ENCODE data around the gene C5orf63.
"Not testable (repeated sequence)": the region's sequence is repeated elsewhere in the genome, so short reads cannot be mapped to it uniquely, and the experiment has no call there.

The C5orf63 gene

GRCh38 chr5:127008300-127008975 is 64.9 kb downstream of the C5orf63 start:
- DNase-seq (ENCODE audit: low read depth in 2 of 2), result no peak

GRCh38 chr5:127007522-127007921 is 65.8 kb downstream of the C5orf63 start:
- no peak for DNase-seq (ENCODE audit: low read depth in 2 of 2)

- no peak for DNase-seq (ENCODE audit: low read depth in 2 of 2)
Observed at GRCh38 chr5:127006744-127007143, 66.6 kb downstream of the C5orf63 start.

GRCh38 chr5:127005282-127005681 is 68.0 kb downstream of the C5orf63 start:
- not testable (repeated sequence) for DNase-seq (ENCODE audit: low read depth in 2 of 2)

GRCh38 chr5:127004721-127005120 is 68.6 kb downstream of the C5orf63 start:
- no peak for DNase-seq (ENCODE audit: low read depth in 2 of 2)

GRCh38 chr5:127003798-127004495 is 69.4 kb downstream of the C5orf63 start:
- no peak for DNase-seq (ENCODE audit: low read depth in 2 of 2)

- DNase-seq (ENCODE audit: low read depth in 2 of 2), result no peak
Observed at GRCh38 chr5:127002390-127002789, 70.9 kb downstream of the C5orf63 start.

- peak; percentile 90 to 92 for DNase-seq (ENCODE audit: low read depth in 2 of 2)
Observed at GRCh38 chr5:127001621-127002296, 71.5 kb downstream of the C5orf63 start.
